ENCODE data around the gene TSC22D1.

The TSC22D1 gene

GRCh38 chr13:44508562-44509077 lies 67.5 kb downstream of the TSC22D1 start:
- DNase-seq (ENCODE audit: insufficient read length, low spot score) = no peak
- FAIRE-seq = no peak

DNA sequence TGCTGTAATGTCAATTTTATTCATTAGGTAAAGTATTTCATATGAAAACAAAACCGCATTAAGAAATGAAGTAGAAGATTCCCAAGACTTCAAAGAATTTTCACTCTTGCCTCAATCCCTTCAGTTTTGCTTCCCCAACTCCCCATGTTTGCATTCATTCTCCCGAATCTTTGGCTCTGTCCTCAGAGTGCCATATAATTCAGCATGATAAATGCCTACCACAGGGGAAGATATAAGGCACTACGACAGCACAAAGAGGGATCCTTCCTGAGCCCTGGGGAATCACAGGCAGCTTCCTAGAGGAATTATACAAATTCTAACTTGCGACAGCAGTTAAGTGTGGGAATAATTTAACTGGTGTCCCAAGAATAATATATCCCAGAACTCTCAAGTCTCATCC lies 68.5 kb downstream of the TSC22D1 start:
- FAIRE-seq = no peak
- DNase-seq (ENCODE audit: insufficient read length, low spot score) = no peak

DNA sequence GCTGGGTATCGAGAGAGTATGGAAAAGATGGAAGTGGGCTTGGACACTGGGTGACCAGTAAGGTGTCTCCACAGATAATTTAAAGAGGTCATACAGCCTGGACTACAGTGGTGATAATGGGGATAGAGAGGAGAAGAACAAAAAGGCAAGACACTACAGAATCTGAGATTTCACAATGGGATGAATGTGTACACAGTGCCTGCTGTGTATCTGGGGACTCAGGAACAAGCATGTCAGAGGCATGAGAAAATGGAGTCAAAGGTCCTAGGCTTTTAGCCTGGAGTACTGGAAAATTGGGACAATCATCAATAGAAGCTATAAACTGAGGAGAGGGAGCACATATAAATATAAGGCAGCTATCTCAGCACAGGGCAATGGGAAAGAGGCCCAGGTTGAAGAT lies 69.4 kb downstream of the TSC22D1 start:
- FAIRE-seq (no peak), DNase-seq (ENCODE audit: insufficient read length, low spot score) (no peak)

- no peak for FAIRE-seq
These were observed 69.9 kb downstream of the TSC22D1 start for GRCh38 chr13:44506251-44506650.

GRCh38 chr13:44504116-44504515 lies 72.0 kb downstream of the TSC22D1 start:
- FAIRE-seq = no peak

More at GRCh38 chr13:44506251-44506650, 69.9 kb downstream of the TSC22D1 start:
- no peak for DNase-seq (ENCODE audit: insufficient read length, low spot score)

GRCh38 chr13:44498969-44499368 lies 77.2 kb downstream of the TSC22D1 start:
- DNase-seq (ENCODE audit: insufficient read length, low spot score) (no peak), FAIRE-seq (no peak)

More at GRCh38 chr13:44504116-44504515, 72.0 kb downstream of the TSC22D1 start:
- no peak for DNase-seq (ENCODE audit: insufficient read length, low spot score)

GRCh38 chr13:44498502-44498901 lies 77.6 kb downstream of the TSC22D1 start:
- DNase-seq (ENCODE audit: insufficient read length, low spot score) = no peak
- FAIRE-seq = no peak

- no peak for FAIRE-seq
- no peak for DNase-seq (ENCODE audit: insufficient read length, low spot score)
These were observed 78.3 kb downstream of the TSC22D1 start for GRCh38 chr13:44497801-44498200.

GRCh38 chr13:44493213-44493812 lies 82.8 kb downstream of the TSC22D1 start:
- DNase-seq (ENCODE audit: insufficient read length, low spot score) = no peak
- no peak for FAIRE-seq

- no peak for DNase-seq (ENCODE audit: insufficient read length, low spot score)
- FAIRE-seq = no peak
These were observed 86.4 kb downstream of the TSC22D1 start for GRCh38 chr13:44489751-44490150.

DNA sequence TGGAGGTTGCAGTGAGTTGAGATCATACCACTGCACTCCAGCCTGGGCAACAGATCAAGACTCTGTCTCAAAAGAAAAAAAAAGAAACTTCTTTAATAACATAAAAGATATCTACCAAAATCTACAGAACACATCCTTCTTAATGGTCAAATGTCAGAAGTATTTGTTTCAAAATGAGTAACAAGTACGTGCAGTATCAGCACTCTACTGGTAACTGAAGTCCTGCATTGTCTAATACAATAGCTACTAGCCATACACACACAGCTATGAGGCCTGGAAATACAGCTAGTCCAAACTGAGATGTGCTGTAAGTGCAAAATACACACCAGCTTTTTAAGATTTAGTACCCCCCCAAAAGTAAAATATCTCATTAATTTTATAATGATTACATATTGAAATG lies 88.1 kb downstream of the TSC22D1 start:
- no peak for DNase-seq (ENCODE audit: insufficient read length, low spot score)
- FAIRE-seq = no peak

DNA sequence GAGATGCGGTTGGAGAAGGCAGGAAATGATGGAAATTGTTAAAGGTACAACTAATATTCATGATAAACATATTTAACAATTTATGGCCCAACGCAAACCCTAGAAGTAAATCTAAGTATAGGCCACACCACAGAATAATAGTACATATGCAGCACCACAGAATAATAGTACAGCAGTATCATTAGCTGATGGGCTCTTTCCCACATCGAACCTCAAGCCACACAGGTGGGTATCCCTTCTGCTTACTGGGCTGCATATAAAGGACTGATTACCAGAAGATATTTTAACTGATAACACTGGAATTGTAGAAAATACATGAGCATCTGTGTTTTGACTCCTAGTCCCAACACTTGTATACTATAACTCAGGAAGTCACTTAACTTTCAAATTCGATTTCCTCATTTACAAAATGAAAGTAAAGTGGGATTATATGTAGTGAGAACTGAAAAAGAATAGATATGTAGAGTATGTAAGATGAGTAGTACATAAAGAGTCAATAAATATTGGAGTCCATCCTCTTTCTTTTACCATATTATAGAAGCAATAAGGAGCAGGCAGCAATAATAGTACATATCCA lies 91.5 kb downstream of the TSC22D1 start:
- FAIRE-seq = no peak
- DNase-seq (ENCODE audit: insufficient read length, low spot score) = no peak

DNA sequence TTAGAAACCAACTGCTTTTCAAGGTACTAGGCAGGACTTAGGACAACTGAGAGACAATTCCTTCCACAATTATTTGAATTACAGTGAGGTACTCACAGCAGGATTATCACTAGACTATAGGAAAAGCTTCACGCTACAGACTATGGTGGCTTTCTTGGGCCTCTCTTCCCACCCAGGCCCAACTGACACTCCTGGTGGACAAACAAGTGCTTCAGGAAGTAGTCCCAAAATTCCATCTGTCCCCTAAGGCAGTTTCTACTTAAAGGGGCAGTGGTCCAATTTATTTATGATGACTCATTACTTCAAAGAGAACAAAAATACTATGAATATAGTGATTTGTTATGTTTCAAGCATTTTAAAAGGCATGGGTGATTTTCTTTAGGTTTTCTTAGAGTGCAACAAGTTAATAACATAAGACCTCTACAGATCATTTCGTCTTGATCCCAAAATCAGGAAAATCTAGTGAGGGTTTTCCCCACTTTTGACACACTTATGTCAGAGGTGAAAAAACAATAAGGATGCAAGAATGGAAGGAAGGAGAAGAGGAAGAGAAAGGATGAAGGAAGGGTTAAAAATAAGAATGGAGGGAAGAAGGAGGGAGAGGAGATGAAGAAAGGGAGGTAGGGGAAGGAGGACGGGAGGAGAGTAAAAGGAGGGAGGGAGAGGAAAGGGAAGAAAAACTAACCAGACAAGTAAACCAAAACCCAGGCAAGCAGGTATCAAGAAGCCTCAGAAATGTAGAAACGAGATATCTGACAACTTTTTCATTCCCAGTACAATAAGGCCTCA lies 101.8 kb downstream of the TSC22D1 start:
- FAIRE-seq = no peak

DNA sequence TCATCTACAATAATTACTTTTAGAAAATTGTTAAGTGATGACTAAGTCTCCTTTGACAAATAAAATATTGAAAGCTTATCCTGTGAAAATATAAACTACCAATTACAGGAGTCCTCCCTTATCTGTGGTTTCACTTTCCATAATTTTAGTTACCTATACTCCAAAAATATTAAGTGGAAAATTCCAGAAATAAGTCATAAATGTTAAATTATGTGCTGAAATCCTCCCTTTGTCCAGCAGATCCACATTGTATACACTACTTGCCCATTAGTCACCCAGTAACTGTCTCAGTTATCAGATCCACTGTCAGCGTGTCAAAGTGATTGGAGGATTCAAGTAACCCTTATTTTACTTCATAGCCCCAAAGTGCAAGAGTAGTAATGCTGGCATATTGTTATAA lies 104.4 kb downstream of the TSC22D1 start:
- FAIRE-seq (no peak), DNase-seq (ENCODE audit: insufficient read length, low spot score) (no peak)

More for the DNA sequence above, 101.8 kb downstream of the TSC22D1 start:
- peak; percentile 10 for DNase-seq (ENCODE audit: insufficient read length, low spot score)

DNA sequence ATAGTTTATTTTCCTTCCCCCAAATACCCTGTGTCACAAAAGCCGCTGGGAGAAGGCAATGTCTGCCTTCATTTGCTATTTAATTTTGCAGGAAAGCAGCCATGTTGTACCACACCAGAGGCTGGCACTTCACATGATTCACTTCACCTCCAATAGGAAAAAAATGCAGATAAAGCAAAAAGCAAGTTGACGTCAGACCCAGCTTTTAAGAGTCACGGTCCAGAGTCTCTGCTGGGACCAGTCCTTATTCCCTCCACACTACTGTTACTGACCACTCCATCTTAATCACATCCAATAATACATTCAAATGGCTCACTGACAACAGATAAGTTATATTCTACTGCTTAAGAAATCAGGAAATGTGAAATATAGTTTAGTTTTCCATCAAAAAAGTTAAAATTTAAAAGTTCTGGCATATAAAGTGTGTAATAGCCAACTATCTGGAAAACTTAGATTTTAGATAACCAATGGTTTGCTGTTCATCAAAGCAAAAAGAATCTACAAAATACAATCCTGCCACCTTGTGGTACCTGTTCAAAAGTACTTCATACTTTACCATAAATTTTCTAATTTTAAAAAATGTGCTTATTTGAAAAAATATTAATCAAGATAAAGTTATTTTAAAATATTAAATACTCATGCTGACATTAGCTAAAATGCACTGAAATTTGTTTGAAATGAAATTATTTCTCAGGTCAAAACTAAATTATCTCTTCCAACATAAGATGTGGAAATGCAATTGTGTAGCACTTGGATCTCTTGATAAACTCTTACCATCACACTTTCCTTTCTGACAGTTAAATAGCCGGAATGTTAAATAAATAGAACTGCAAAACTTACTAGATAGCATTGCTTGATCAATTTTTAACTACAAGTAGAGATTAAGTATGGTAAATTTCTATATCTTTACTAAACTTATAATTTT lies 105.2 kb downstream of the TSC22D1 start:
- DNase-seq (ENCODE audit: insufficient read length, low spot score) (no peak), FAIRE-seq (no peak)

GRCh38 chr13:44468874-44469273 lies 107.3 kb downstream of the TSC22D1 start:
- FAIRE-seq (no peak), DNase-seq (ENCODE audit: insufficient read length, low spot score) (no peak)

DNA sequence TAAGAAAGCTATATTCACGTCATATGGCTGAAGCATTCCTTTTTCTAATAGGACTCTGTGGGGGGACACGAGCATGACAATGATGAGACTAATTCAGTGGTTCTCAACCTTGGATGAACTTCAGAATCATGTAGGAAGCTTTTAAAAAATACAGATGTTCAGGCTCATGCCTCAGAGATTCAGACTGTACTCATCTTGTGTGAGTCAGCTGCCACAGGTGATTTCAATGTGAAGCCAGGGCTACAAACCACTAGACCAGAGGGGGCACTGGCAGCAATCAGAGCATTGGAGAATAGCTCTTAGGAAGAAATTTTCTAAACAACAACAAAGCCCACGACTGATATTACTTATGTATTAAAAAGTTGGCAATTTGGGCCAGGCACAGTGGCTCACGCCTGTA lies 110.8 kb downstream of the TSC22D1 start:
- no peak for FAIRE-seq
- no peak for DNase-seq (ENCODE audit: insufficient read length, low spot score)

DNA sequence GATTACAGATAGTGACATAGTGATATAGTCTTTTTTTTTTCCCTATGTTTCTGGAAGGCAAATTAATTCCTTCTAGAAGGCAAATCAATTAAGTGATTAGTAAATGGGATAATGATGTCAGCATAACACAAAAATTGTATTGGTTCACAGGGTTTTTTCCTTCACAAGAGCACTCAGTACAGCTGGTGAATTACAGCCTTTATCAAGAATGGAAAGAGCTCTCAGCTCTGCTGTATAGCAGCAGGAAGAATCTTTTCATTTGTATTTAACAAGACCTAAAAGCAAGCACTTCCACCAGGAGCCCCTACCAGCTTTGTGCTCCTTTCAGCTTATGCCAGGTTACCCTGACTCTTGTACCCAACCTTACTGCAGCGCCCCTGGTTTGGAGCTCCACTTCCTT lies 111.7 kb downstream of the TSC22D1 start:
- DNase-seq (ENCODE audit: insufficient read length, low spot score) (no peak), FAIRE-seq (no peak)

GRCh38 chr13:44463759-44464158 lies 112.4 kb downstream of the TSC22D1 start:
- FAIRE-seq (no peak), DNase-seq (ENCODE audit: insufficient read length, low spot score) (no peak)

GRCh38 chr13:44459674-44460073 lies 116.5 kb downstream of the TSC22D1 start:
- no peak for FAIRE-seq

More at GRCh38 chr13:44459674-44460073, 116.5 kb downstream of the TSC22D1 start:
- DNase-seq (ENCODE audit: insufficient read length, low spot score) = no peak

All from HTR-8/SVneo (cell line).